GM18870 (cell line): Measurements from ENCODE around the gene SPSB4.

Experiments
- ATAC-seq: cut with Tn5 transposase; IDR thresholded peaks from one replicate; pipeline ENCODE4 v1.9.1; 2021; ENCODE audit warnings: moderate library complexity; ENCODE audit not compliant: unreplicated experiment

The SPSB4 gene

GRCh38 chr3:141150081-141150830 is 99.1 kb downstream of the SPSB4 start:
- no peak for ATAC-seq

GRCh38 chr3:141150931-141151330 is 99.8 kb downstream of the SPSB4 start:
- no peak for ATAC-seq

DNA sequence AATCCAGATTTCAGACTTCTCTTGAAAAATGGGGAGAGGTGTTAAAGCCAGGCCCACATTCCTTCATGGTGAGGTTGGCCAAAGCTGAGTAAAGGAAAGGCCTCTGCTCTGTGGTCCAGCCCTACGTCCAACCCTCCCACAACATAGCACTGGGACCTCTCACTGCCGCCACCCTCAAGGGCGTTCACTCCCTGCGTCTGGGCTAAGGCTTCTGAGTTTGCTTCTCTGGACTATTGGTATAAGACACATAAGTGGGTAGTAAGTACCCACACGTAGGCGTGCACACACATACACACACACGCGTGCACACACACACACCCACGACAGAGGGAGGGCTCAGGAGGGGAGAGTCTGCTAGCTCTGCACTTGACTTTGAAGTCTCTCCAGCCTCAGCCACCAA is 100.3 kb downstream of the SPSB4 start:
- ATAC-seq = no peak

DNA sequence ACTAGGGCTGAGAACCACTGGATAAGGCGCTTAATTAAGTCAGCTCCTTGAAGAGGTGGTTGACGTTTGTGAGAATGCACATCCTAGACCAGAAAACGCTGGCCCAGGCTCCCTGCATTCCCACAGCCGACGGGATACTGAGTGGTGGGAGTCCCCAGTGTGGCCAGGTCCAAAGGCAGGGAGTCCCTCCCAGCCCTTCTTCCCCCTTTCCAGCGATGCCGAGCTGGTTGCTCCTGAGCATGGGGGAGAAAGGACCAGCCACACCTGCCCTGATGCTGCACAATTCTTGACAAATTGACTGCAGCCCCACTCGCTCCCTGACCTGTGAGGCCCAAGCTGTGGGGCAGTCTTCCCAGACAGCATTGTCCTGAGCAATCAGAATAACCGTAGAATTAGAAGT is 101.0 kb downstream of the SPSB4 start:
- no peak for ATAC-seq

DNA sequence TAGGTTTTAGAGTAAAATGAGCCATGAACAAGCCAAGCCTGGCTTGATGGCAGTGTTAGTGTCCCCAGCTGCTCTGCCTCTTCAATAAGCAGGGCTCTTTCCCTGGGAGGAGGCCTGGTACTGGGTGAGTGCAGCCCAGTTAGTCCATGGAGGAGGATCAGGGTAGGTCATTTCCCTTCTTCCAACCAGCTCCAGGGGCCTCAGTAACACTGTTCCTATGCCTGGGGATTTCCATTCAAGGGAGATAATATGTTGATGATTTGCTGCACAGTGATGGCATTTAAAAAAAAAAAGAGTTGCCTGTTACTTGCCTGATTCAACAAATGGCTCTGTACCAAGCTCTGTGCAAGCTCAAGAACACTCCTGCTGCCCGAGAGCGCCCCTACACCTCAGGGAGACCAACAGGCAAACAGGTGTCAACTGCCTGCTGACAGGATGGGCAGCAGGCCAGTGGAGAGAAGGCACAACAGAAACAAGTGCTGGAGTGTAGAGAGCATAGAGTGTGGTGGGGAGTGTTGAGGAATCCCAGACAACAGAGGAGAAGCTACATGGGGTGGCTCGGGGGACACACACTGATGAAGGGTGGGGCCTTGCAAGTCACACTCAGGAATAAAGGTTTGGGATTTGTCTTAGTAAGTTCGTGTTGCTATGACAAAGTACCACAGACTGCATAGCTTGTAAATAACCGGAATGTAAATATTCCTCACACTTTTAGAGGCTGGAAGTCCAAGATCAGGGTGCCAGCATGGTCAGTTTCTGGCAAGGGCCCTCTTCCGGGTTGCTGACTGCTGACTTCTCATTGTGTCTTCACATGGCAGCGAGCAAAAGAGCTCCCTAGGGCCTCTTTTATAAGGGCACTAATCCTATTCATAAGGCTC is 101.9 kb downstream of the SPSB4 start:
- no peak for ATAC-seq

GRCh38 chr3:141153679-141153966 is 102.5 kb downstream of the SPSB4 start:
- ATAC-seq = no peak

DNA sequence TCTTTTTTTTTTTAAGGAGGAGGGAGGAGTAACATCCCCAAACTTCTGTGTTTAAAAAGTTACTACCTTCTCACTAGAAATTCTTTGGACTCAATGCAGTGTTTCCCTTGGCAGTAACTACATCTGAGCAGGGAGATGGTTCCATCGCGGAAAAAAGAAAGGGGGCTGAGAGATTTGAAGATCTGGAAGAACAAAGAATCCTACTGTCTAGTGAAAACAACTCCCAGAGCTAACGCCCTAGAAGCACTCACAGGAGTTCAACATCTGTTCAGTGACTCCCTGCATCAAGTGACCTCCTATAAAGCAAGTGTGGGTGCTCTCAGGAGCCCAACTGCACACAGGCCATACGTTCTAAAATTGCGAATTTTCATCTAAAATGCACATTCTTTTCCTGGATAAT is 113.7 kb downstream of the SPSB4 start:
- ATAC-seq = no peak

GRCh38 chr3:141167681-141168080 is 116.5 kb downstream of the SPSB4 start:
- no peak for ATAC-seq

- no peak for ATAC-seq
These were observed 119.6 kb downstream of the SPSB4 start for GRCh38 chr3:141170678-141171295.

DNA sequence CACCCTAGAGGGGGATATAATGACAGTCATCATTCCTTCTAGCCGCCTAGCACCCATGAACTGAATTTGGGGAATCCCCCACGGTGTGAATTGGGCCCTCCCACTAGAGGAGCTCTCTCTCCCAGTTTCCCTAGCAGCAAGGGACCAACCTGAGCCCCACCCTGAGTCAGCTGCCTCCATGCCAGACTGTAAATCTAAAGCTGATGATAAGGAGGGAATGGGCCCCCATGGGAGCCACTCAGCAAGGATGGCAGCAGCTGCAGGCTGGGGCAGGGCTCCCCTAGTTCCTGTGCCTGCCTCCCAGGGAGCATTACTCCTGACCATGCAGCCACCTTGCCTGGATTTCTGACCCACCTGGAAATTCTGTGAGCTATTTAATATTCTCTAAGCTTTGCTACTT is 123.5 kb downstream of the SPSB4 start:
- ATAC-seq = no peak

DNA sequence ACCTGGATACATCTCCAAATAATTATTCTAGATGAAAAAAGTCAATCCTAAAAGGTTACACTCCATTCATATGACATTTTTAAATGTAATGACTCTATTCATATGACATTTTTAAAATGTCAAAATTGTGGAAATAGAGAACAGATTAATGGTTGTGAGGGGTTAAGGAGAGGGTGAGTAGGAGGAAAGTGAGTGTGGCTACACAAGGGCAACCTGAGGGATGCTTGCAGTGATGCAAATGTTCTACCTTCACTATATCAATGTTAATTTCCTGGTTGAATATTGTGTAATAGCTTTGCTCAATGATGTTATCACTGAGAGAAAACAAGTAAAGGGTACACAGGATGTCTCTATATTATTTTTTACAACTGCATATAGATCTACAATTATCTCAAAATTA is 125.6 kb downstream of the SPSB4 start:
- ATAC-seq = no peak

- no peak for ATAC-seq
These were observed 126.9 kb downstream of the SPSB4 start for GRCh38 chr3:141178026-141178425.

GRCh38 chr3:141178551-141178950 is 127.4 kb downstream of the SPSB4 start:
- no peak for ATAC-seq

DNA sequence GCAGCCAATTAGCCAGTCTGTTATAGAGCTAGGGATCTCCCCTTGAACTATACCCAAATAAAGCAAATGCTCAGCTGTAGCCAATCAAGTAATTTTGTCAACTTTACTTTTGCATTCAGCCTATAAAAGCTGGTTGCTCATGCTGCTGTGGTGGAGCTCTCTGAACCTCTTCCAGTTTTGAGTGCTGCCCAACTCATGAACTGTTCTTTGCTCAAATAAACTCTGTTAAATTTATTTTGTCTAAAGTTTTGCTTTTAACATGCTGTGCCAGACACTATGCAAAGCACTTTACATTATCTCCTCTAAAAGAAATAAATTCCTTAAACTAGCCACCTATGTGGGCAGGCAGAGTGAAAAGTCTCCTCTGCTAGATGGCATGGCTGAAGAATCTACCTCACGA is 128.8 kb downstream of the SPSB4 start:
- ATAC-seq = no peak

DNA sequence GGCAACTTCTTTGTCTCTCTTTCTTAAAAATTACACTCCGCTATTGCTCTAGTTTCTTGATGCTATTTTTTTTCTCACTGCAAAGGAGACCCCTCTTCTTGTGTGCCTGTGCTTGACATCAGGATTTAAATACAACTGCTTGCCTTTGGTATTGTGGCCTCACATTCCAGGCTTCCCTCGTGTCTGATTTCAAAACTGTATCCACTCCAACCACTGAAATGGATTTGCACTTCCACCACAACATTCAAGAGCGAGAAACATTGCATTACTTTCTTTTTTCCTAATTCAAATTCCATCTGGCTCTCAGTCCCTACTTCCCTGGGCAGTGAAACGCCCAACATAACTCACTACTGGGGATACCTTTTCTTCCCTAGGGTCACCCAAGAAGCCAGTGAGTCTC is 130.0 kb downstream of the SPSB4 start:
- ATAC-seq = no peak

DNA sequence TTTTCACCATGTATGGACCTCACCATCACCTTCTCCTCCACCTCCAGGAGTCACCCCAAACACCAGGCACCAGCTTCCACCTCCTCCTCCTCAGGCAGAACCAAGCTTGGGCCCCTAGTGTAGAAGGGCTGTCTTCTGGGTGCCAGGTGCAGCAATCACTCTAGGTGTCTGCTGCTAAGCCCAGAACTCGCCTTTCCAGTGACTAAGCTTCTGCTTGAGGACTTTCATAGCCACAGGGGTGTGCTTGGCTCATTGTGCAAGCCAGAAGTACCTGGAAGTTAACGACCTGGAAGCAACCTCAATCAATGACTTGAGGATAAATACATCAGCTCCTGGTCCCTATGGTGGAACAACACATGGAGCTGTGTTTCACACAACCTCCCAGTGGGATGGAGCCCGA is 130.7 kb downstream of the SPSB4 start:
- ATAC-seq = no peak

- ATAC-seq = no peak
These were observed 132.5 kb downstream of the SPSB4 start for GRCh38 chr3:141183606-141184005.

DNA sequence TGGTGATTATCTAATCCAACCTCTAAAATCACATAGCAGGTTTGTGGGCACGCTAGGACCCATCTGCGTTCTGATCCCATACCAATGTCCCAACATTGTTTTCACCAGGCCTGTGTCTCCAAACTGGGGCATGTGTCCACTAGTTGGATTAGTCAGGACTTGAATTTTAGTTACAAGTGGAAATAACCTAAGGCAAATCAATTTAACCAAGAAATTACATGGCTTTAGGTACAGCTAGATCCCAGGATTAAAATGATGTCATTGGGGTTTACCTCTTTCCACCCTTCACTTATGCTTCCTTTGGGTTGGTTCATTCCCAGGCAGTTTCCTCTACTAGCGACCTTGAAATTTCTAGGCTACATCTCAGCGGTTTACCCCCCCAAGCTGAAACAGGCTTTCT is 133.3 kb downstream of the SPSB4 start:
- no peak for ATAC-seq

GRCh38 chr3:141191097-141191749 is 140.1 kb downstream of the SPSB4 start:
- no peak for ATAC-seq

DNA sequence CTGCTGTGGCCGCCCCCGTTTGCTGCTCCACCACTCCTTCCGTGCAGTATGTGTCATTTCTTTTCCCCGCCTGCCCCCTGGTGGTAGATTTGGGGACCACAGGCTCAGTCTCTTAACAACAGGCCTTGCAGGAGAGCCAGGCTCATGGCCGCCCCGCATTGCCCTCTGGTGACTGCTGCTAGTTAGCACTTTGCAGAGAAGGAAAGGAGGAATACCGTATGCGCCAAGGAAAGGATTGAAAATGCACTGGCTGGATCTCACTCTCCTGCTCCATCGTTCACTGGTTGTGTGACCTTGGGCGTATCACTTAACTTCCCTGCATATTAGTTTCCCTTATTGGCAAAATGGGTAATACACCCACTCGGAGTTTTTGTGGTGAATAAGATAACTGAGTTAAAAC is 141.2 kb downstream of the SPSB4 start:
- peak; percentile 98 for ATAC-seq

- no peak for ATAC-seq
These were observed 142.1 kb downstream of the SPSB4 start for GRCh38 chr3:141193066-141193830.
